Measurements from ENCODE around the gene RNF133.

RNF133 gene

DNA sequence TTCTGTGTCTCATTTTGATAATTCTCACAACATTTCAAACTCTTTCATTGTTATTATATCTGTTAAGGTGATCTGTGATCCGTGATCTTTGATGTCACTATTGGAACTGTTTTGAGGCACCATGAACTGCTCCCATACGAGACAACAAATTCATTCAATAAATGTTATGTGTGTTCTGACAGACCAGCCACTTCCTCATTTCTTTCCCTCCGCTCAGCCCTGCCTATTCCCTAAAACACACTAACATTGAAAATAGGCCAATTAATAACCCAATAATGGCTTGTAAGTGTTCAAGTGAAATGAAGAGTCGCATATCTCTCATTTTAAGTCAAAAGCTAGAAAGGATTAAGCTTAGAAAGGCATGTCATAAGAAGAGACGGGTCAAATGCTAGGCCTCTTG lies 45.2 kb downstream of the RNF133 start:
- TF ChIP-seq, protein P1, sequence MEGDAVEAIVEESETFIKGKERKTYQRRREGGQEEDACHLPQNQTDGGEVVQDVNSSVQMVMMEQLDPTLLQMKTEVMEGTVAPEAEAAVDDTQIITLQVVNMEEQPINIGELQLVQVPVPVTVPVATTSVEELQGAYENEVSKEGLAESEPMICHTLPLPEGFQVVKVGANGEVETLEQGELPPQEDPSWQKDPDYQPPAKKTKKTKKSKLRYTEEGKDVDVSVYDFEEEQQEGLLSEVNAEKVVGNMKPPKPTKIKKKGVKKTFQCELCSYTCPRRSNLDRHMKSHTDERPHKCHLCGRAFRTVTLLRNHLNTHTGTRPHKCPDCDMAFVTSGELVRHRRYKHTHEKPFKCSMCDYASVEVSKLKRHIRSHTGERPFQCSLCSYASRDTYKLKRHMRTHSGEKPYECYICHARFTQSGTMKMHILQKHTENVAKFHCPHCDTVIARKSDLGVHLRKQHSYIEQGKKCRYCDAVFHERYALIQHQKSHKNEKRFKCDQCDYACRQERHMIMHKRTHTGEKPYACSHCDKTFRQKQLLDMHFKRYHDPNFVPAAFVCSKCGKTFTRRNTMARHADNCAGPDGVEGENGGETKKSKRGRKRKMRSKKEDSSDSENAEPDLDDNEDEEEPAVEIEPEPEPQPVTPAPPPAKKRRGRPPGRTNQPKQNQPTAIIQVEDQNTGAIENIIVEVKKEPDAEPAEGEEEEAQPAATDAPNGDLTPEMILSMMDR (IDR thresholded peaks at IDR 0.05; ENCODE audit: low read depth, low read length, missing control alignments), result no peak
- in situ Hi-C loops (cut with HindIII; ENCODE audit: low sequenced_read_pairs), result no loop called here
- no peak for DNase-seq (ENCODE audit: low read depth)

DNA sequence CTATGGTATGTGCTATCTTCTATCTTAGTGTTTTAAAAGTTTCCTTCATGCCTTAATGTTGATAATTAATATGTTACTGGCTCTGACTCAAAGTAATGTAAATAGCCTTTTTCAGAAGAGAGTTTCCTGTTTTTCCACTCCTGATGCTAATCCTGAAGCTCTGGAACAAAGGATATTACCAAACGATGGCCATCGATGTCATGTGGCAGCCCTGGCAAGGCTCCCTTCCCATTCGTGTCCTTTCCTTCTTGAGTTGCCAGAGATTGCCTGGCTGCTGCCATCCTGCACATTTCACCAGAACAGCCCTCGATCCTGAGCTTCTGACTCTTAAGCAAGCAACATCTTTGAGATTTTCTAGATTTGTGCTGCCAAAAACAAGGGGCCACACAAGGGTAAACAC lies 46.0 kb downstream of the RNF133 start:
- in situ Hi-C loops (cut with HindIII; ENCODE audit: low sequenced_read_pairs), result no loop called here
- no peak overlapping the region for H3K4me3 ChIP-seq (ENCODE audit: low read depth, low read length)
- TF ChIP-seq, protein P1 (IDR thresholded peaks at IDR 0.05; ENCODE audit: low read depth, low read length, missing control alignments), result no peak
- no peak for DNase-seq (ENCODE audit: low read depth)

More for the DNA sequence above, 45.2 kb downstream of the RNF133 start:
- H3K4me3 ChIP-seq (ENCODE audit: low read depth, low read length), result no peak overlapping the region

DNA sequence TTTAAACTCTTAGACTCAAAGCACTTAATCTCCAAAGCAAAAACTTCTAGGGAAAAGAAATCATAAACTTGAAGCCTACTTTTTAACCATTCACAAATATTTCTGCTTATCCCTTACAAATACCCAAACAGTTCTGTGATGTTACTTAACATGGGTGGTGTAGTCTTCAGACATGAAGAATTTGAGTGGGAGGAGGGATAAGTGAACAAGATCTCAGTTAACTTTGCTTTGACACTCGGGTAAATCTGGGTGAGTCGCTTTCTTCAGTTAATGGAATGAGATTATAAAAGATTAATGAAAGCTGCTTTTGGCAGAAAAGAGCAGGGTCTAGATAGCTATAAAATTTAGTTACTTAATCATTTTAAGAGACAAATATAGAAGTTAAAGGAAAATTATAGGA lies 47.5 kb downstream of the RNF133 start:
- DNase-seq (ENCODE audit: low read depth), result no peak
- H3K4me3 ChIP-seq (ENCODE audit: low read depth, low read length), result no peak overlapping the region
- in situ Hi-C loops (cut with HindIII; ENCODE audit: low sequenced_read_pairs), result no loop called here
- TF ChIP-seq, protein P1 (IDR thresholded peaks at IDR 0.05; ENCODE audit: low read depth, low read length, missing control alignments), result no peak
